Measurements from ENCODE around the gene ATP8B4.
"Not testable (repeated sequence)": the region's sequence is repeated elsewhere in the genome, so short reads cannot be mapped to it uniquely, and the experiment has no call there.

Gene ATP8B4

DNA sequence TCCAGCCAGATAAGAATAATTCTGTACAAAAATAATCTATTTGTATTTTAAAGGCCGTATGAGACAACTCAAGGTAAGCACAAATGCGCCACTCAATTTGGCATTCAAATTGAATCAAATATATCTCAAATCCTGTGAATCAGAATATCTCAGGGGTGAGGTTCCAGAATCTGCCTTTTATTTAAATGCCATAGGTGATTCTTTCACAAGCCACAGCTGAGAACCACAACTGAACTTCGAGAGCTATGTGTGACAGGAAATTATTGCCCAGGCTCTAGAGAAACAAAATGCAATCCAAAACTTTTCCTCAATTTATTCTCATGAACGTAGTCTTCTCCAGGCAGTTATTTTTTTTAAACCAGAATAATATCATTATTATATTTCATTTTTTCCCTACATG lies 11.9 kb downstream of the ATP8B4 start:
- no peak for DNase-seq

DNA sequence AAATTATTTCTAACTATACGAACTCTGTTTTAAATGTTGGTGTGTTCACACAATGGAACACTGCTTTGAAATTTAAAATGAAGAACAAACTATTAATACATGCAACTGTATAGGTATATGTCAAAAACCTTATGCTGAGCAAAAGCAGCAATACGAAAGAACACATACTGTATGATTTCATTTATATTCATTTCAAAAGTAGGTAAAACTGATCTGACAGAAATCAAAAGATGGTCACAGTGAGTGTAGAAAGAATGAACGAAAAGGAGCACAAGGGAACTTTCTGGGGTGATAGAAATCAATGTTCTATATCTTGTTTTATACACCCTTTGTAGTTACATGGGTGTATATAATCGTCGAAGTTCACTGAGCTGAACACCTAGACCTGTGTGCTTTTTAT lies 12.6 kb downstream of the ATP8B4 start:
- DNase-seq = no peak

DNA sequence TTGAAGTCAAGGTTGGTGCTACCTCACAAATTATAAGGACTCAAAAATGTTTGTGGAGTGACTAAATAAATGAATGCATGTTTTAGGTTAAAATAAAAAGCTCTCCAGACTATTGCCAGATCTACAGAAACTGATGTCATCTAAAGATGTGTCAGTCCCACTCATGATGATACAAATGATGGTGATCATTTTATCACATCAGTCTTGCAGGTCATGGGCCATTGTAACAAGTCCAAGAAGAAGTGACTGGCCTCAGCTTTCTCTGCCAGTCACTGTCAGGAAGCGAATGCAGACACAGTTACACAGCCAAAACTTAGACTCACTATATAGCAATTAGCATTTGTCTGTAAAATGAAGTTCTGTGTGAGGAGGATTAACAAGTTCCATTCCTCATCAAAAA lies 18.5 kb downstream of the ATP8B4 start:
- DNase-seq = no peak

DNA sequence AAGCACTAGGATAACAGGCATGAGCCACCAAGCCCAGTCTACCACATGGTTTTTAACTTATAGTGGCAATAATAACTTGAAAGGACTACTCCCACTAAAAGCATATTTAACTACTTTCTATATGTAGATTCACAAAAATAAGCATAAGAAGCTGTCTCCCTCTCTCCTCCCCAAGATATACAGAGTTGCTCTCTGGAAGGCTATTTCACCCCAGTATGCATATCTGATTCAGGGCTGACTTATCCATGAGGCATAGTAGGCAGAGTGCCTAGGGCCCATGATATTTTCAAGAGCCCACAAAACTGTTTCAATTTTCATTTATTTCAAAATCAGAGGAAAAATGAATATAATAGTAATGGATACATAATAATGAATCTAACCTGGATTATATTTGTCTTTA lies 20.5 kb downstream of the ATP8B4 start:
- DNase-seq = no peak

DNA sequence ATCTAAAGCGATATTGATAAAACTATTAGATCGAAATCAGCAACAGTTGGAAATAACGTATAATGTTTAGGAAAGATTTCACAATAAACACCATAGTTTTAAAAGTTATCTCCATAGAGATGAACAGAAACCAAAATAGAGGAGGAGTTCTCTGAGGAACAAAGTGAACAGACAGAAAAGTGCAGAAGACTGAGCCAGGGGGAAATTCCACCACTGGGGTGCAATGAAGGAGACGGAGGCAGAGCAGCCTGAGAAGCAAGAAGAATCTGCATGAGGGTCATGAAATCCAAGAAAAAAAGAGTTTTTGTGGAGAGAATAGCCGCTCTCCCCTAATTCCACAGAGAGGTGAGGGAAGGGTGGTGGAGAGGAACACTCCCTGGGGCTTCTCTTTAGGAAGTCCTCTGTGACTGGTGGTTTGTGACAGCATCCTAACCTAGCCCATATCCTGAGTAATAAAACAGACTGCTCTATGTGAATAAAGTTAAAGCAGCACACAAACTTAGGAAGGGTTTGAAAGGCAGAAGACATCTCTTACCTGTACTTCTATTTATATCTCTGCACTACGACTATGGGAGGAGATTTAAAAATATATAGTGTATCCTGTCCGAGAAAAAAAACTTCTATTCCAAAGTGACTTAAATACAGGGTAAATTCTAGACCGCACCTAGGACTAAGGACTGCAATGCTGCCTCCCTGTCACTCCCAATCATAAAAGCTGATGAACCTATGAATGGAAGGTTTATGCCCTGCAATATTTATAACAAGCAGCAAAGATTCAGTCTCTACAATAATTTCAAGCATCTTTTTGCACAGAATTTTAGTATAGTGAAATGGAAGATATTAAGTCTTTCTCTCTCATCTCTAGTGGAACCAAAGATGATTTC lies 22.9 kb downstream of the ATP8B4 start:
- no peak for DNase-seq

DNA sequence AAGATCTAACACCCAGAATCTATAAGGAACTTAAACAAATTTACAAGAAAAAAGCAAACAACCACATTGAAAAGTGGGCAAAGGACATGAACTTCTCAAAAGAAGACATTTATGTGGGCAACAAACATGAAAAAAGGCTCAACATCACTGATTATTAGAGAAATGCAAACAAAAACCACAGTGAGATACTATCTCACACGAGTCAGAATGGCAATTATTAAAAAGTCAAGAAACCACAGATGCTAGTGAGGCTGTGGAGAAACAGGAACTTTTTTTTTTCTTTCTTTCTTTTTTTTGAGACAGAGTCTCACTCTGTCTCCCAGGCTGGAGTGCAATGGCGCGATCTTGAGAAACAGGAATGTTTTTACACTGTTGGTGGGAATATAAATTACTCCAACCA lies 29.6 kb downstream of the ATP8B4 start:
- not testable (repeated sequence) for DNase-seq

DNA sequence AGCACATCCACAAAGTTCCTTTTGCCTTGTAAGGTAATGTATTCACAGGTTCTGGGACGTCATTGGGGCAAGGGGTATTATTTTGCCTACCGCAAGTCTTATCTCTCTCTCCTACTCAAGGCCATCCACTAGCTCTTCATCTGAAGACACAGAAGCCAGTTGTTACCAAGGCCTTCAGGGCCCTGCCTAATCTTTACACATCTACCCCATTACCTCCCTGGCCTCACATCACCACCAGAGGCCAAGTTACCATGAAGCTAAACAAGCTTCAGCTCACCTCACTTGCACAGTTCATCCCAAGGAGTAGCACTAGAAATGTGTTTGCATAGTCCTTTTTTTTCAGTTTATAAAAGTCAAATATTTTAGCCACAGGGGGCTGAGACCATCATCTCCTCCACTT lies 34.1 kb downstream of the ATP8B4 start:
- DNase-seq = no peak

DNA sequence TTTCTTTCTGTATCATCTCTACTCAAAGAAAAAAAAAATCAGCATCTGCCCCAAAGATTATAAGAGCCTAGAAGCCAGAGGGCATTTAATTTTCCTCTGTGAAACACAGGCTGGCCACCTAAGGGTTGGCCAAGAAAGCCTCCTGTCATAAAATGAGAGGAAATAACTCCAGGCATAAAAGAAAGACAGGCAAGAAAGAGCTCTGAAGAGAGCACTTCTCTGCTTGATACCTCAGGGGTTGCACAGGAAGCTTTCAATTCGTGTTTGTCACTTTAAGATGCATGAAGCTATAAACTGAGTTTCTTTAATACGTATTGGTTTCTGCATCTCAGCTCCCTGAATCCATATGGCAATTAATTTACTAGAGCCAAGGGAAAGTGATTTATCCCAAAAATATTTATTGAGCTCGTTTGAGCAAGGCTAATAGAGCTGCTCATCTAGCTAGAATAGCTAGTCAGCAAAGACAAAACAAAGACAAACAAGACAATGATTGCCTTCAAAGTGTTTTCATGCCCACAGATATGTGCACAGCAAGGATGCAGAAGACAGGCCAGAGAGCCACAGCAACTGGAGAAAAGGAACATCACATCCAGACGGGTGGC lies 35.5 kb downstream of the ATP8B4 start:
- DNase-seq = no peak

DNA sequence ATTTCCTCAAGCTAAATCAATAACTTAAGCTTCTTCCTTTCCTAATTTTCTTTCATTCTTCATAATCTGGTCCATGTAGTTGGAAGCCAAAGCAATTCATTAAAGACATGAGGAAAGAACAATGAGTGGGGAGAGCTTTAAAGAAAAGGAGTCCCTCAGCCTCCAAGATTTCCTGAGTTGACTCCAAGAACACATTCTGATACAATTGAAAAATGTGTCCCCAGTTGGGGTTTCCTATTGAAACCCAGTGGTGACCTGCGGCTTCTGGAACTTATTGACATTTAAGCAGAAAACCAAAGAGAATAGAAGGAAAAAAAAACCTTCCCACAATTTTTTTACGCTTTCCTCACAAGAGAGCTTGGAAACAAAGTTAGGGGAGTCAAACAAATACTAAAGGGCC lies 37.0 kb downstream of the ATP8B4 start:
- no peak for DNase-seq

DNA sequence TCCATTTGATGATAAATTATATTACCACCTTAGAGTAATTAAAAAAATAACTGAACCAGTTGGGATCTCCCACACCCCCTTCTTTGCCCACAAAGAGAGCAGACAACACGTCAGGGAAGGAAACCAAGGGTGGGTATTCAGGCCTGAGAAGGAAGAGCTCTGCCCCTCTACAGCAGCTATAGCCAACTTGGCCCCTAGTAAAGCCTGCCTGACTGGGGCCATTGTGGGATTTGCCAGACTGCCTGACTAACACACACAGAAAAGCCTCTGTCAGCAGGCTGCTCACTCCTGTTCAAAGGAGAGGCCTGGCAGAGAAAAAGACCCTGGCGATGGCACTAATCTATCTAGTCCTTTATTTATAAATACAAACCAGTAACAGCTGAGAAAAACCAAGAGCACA lies 41.4 kb downstream of the ATP8B4 start:
- DNase-seq = no peak

DNA sequence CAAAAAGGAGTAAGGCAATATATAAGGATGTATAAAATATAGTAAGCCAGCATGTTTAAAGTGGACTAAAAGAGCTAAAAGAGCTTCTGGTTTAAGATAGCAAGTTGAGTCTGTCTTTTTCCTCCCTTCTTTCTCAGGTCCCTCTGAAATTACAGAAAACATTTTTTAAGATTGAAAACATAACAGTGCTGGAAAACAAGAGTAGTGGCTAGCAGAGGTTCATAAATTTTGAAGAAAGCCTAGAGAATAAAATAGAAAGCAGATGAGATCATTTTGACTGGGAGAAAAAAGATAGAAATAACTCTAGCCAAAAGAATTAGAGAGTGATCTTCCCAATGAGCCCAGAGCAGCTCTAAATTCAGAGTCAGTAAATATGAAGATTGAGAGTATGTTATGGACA lies 41.9 kb downstream of the ATP8B4 start:
- no peak for DNase-seq

DNA sequence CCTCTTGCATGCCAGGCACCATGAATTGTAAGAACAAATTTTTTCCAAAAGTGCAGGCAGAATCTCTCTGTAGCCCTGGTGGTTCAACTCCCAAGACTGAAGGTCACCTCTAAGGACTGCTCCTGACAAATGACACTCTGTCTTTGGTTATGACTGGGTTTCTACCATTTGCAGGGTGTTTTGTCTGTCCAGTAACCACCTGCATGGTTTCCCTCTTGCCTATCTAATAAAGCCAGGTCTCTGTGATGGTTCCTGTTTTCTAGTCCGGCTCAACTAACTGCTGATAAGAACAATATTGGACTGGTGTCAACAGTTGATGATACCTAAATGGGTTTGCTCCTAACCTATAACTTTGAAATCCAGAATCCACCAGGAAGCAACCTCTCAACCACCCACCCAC lies 43.7 kb downstream of the ATP8B4 start:
- no peak for DNase-seq

DNA sequence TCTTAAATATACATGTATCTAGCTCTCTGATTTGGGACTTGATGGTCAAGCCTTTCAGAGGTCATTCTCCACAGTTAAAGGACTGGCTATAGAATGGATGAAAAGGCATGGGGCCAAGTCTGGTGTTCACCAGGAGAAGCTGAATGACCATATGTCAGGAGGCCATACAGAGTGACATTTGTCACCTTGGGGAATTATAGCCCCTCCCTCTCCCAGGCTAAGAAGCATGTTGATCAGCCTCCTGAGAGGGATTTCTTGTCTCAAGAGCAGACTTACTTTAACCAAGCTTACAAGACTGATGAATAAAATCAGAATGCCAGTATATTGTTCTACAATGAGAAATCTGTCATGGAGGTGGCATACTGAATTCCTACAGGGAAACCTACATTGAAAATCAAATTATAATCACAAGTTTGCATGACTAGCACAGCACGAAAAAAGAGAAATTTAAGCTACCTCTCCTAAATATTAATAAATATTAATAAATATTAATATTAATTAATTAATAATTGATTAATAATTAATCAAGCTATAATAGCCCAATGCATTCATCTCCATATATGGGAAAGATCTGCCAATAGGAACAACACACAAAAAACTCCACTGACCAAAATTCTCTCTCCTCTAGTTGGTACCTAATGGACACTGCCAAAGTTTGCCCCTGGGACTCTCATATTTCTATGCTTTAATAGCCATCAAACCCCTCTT lies 47.3 kb downstream of the ATP8B4 start:
- DNase-seq = no peak

DNA sequence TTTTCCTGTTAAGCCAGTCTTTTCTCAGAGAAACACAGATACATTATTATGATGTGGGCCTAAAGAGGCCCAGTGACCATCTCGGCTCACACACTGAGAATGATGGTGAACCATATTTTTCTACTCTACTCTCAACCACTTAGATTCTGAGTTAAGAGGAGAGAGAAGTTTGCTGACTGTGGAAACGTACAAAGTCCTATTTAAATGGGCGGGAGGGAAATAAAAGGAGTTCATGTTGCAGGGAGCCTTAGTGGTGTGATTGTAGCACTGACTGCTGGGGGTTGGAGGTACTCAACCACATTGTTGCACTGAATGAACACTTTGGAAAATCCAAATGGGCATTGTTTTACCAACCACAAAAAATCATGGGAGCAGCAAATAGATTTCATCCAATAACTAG lies 51.0 kb downstream of the ATP8B4 start:
- DNase-seq = no peak

DNA sequence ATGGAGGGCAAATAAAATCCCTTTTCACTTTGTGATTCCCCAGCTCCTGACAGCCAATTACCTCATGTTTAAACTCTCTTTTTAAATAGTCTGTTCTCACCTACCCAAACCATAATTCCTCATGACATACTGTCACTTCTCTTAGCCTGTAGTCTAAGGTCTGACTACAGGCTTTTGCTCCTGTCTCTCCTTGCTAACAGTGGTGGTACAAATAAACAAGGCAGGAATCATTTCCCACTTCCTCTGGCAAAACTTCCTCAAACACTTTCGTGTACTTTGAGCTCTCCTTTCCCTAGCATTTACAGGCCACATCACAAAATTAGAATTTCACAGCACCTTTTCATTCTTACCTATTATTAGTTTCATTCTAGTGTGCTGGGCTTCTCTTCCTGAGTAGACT lies 51.8 kb downstream of the ATP8B4 start:
- DNase-seq = no peak

DNA sequence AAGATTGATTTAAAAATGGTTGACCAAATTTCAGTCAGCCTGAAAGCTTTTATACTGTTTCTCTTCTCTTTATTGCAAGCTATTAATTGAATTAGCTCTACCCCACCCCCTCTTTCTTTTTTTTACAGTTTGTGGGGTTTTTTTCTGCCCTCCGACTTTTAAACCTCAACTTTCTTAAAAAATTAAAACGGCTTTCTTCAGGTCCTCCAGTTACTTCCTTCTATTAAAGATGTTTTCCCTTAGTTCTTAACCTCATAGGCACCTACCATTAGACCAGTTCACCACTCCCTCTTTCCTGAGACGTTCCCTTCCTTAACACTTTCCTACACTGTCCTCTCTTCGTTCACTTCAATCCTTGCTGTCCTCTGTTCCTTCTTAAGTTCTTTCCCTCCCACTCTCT lies 52.4 kb downstream of the ATP8B4 start:
- DNase-seq = no peak

DNA sequence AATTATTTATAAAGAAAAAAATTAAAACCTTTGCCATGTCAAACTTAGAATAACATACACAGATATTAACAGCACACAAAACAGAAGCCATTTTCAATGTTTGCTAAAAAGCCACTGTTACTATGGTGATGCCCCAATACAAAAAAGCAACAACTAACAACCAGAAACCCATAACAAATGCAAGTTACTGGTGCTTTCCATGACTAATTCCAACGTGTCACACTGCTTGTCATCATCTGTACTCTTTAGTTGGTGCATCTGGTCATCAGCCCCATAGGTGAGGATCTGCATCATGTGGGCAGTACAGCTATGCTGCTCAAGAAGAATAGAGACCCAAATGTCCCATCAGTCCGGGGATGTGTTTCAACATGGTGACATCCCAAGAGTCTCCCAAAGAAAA lies 52.8 kb downstream of the ATP8B4 start:
- no peak for DNase-seq

DNA sequence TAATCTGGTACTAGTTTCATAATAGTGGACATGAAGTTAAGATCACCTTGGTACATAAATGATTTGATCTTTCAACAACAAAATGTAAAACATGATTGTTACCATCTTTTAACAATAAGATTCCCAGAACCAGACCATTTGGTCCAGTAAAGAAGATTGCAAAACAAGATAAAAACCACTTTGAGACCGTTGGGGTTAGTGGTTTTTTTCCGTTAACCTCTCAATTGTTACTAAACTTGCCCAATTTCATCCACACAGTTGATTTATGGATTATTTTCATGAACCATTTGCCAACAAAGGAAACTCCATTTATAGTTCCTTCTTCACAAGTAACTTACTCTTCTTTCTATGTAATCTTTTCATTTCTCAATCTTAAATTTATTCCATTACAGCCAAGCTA lies 53.8 kb downstream of the ATP8B4 start:
- DNase-seq = no peak

DNA sequence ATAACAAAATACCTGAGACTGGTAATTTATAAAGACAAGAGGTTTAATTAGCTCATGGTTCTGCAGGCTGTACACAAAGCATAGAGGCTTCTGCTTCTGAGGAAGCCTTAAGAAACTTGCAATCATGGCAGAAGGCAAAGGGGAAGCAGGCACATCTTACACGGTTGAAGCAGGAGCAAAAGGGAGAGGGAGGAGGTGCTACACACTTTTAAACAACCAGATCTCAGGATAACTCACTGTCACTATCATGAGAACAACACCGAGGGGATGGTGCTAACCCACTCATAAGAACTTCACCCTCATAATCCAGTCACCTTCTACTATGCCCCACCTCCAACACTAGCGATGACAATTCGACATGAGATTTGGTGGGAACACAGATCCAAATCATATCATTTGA lies 54.4 kb downstream of the ATP8B4 start:
- DNase-seq = no peak

DNA sequence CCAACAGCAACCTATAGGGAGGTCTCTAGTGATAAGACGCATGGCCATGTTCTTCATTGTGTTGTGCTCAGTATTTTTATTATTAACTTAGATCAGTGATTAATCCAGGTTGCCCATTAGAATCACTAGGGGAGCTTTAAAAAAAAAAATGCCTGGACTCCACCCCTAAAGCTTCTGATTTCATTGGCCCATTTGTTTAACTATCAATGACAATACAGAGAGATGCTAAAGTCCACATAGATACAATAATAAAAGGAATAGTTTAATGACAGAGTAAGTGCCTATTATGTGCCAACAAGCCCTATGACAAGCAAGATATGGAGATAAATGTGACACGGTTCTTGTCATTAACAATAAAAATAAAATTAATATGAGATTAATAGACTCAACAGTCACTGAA lies 55.8 kb downstream of the ATP8B4 start:
- DNase-seq = no peak

DNA sequence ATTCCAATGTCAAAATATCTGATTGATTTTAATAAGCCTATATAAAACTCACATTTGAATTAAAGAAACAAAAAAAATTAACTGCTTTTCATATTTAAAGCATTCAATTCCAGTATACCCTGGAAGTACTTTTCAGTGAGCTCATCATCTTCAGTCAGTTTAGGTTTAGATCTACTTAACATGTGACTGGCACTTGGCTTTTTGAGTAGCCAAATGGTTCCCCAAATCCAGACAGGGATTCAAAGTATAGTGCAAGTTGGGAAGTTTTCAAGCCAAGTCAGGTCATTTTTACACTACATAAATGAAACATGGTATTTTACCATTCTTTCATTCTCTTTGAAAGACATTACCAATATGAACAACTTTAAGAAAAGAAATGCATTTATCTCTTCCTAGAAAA lies 57.5 kb downstream of the ATP8B4 start:
- DNase-seq = no peak

DNA sequence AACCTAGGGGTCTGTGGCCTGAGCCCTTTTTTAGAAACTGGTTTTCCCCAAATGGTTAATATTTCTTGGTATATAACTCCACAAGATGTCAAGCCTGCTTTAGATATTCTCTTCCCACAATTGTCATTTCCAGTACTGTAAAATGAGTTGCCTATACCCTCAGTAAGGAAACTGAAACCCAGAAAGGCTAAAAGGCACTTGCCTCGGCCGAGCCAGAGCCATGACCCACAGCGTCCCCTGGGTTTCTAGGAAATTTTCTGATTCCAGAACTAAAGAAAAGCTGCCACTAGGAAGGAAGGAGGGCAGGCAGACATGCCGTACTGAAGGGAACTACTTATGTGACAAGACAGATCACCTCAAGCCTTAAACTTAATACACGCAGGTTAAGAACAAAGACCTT lies 59.1 kb downstream of the ATP8B4 start:
- DNase-seq = no peak

DNA sequence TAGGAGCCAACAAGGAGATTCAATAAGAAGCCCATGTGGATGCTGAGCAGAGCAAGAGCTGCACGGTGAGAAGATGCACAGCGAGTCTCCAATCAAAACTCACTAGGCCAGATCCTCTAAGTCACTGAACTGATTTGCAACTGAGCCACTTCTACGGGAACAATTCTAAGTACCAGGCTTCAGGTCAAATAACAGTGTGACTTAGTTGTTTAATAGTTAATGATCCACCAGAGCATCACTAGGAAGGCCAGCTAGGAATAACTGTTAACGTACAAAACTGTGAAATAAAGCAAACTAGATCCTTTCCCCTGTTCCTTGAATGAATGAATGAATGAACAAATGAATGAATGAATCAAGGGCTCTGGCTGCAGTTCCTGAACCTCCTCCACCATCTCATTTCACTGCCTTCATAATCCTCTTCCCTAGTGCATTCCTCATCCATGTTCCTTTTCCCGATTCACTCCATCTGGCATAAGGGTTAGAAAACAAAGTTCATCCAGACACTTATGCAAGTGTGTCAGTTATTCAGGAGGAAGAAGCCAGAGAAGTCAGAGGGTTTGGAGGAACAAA lies 59.7 kb downstream of the ATP8B4 start:
- DNase-seq = no peak
